ENCODE data around the gene SIGLEC5.
"Not testable (repeated sequence)": the region's sequence is repeated elsewhere in the genome, so short reads cannot be mapped to it uniquely, and the experiment has no call there.

The SIGLEC5 gene

DNA sequence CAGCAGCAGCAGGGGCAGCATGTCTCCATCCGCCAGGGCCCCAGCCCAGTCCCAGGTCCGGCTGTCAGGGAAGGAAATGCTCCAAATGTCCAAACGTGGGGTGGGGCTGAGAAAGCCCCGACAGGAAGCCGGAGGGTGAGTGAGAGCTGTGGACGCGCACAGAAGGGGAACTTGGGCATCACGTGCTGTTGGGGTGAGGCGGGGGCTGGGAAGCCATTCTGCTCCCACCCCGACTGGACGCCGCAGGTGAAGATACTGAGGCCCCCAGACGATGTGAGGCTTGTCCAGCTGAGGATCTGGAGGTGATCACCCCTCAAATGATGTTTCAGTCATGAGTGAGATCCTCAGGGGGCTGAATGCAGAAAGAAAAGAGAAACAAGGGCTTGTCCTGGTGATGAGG lies at the start of gene SIGLEC5:
TSS of gene SIGLEC5 (minus strand) at position 87 of the 400 bp plus-strand sequence. CDS start at position 21, 66 bp downstream.
- not testable (repeated sequence) for H3K27me3 Mint-ChIP-seq (ENCODE audit: low read depth); H3K4me3 Mint-ChIP-seq; H3K4me1 Mint-ChIP-seq (ENCODE audit: low read depth); H3K9me3 Mint-ChIP-seq; H3K27ac Mint-ChIP-seq; H3K36me3 Mint-ChIP-seq (ENCODE audit: low read depth)

DNA sequence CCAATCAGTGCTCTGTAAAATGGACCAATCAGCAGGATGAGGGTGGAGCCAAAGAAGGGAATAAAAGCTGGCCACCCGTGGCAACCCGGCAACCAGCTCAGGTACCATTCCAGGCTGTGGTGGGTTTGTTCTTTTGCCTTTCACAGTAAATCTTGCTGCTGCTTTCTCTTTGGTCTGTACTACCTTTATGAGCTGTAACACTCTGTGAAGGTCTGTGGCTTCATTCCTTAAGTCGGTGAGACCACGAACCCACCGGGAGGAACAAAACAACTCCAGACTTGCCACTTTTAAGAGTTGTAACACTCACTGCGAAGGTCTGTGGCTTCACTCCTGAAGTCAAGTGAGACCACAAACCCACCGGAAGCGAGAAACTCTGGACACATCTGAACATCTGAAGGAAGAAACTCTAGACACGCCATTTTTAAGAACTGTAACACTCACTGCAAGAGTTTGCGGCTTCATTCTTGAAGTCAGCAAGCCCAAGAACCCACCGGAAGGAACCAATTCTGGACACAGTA lies 46.4 kb upstream of the SIGLEC5 start:
- no peak overlapping the region for H3K4me3 Mint-ChIP-seq
- peaks cover 5% of the 10 kb centered on the region for H3K4me1 Mint-ChIP-seq (ENCODE audit: low read depth)
- peaks cover 21% of the 10 kb centered on the region for H3K9me3 Mint-ChIP-seq
- peaks cover 3% of the 10 kb centered on the region for H3K27me3 Mint-ChIP-seq (ENCODE audit: low read depth)
- peak overlapping the region; percentile 72 for H3K27ac Mint-ChIP-seq
- H3K36me3 Mint-ChIP-seq (ENCODE audit: low read depth) = no peaks in the 10 kb centered on the region

GRCh38 chr19:51675911-51676565 lies 45.8 kb upstream of the SIGLEC5 start:
- not testable (repeated sequence) for H3K36me3 Mint-ChIP-seq (ENCODE audit: low read depth); H3K4me3 Mint-ChIP-seq; H3K4me1 Mint-ChIP-seq (ENCODE audit: low read depth); H3K27ac Mint-ChIP-seq; H3K27me3 Mint-ChIP-seq (ENCODE audit: low read depth)
- peaks cover 21% of the 10 kb centered on the region for H3K9me3 Mint-ChIP-seq

- no peaks in the 10 kb centered on the region for H3K4me1 Mint-ChIP-seq (ENCODE audit: low read depth)
- no peak overlapping the region for H3K4me3 Mint-ChIP-seq
- peaks cover 3% of the 10 kb centered on the region for H3K9me3 Mint-ChIP-seq
- H3K27me3 Mint-ChIP-seq (ENCODE audit: low read depth) = peaks cover 12% of the 10 kb centered on the region
- no peak overlapping the region for H3K27ac Mint-ChIP-seq
- H3K36me3 Mint-ChIP-seq (ENCODE audit: low read depth) = no peaks in the 10 kb centered on the region
Measured at GRCh38 chr19:51668216-51668615, 38.0 kb upstream of the SIGLEC5 start.

- Mint-ChIP-seq H3K4me1 (ENCODE audit: low read depth) (no peaks in the 10 kb centered on the region), H3K4me3 (no peak overlapping the region), H3K36me3 (ENCODE audit: low read depth) (no peaks in the 10 kb centered on the region), H3K9me3 (no peaks in the 10 kb centered on the region), H3K27me3 (ENCODE audit: low read depth) (peaks cover 13% of the 10 kb centered on the region), H3K27ac (no peak overlapping the region)
Measured at GRCh38 chr19:51664997-51665396, 34.8 kb upstream of the SIGLEC5 start.

DNA sequence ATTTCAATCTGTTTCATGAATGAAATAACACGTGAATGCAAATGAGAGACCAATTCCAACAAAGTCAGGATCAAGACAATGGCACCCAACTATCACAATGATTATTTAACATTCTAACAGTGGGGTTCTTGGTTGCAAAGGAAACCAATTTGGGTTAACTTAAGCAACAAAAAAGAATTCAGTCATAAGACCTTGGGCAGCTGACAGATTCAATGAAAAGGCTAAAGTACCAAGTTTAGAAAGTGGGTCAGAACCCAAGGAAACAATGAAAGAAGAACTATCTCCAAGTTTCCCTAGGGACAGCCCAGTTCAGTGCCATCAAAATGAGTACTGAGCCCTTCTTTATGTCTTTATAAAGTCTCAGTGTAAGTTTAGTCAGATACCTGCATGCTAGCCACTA lies 33.9 kb upstream of the SIGLEC5 start:
- H3K4me1 Mint-ChIP-seq (ENCODE audit: low read depth) = no peaks in the 10 kb centered on the region
- no peaks in the 10 kb centered on the region for H3K9me3 Mint-ChIP-seq
- peaks cover 13% of the 10 kb centered on the region for H3K27me3 Mint-ChIP-seq (ENCODE audit: low read depth)
- no peak overlapping the region for H3K4me3 Mint-ChIP-seq
- no peaks in the 10 kb centered on the region for H3K36me3 Mint-ChIP-seq (ENCODE audit: low read depth)
- no peak overlapping the region for H3K27ac Mint-ChIP-seq

GRCh38 chr19:51663650-51664049 lies 33.4 kb upstream of the SIGLEC5 start:
- no peak overlapping the region for H3K4me3 Mint-ChIP-seq
- H3K9me3 Mint-ChIP-seq = no peaks in the 10 kb centered on the region
- H3K27ac Mint-ChIP-seq = no peak overlapping the region
- H3K27me3 Mint-ChIP-seq (ENCODE audit: low read depth) = peaks cover 13% of the 10 kb centered on the region
- no peaks in the 10 kb centered on the region for H3K36me3 Mint-ChIP-seq (ENCODE audit: low read depth)
- no peaks in the 10 kb centered on the region for H3K4me1 Mint-ChIP-seq (ENCODE audit: low read depth)

DNA sequence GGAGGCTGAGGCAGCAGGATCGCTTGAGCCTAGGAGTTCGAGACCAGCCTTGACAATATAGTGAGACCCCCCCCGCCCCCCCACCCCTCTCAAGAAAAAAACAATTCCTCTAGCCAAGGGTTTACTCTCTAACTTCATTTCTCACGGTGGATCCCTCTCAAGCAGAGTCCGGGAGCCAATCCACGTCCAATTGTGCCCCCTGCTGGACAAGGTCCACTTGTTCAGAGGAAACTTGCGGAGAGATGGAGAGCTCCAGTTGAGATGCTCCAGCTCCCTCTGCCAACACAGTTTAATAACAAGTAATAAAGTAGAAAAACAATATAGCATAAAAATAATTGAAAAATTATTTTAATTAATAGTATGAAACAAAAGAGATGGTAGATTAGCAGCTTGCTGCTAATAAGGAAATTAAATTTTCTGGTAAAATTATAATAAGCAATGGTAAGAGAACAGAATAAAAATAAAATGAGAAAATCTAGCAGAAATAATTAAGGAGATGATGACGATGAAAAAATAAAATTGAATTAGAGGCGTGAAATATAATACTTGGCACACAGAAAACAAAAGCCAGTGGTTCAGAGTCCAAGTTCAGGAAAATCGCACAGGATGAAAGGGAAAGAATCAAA lies 30.9 kb upstream of the SIGLEC5 start:
- no peak overlapping the region for H3K4me3 Mint-ChIP-seq
- no peaks in the 10 kb centered on the region for H3K9me3 Mint-ChIP-seq
- H3K27ac Mint-ChIP-seq = no peak overlapping the region
- peaks cover 7% of the 10 kb centered on the region for H3K4me1 Mint-ChIP-seq (ENCODE audit: low read depth)
- H3K27me3 Mint-ChIP-seq (ENCODE audit: low read depth) = peaks cover 18% of the 10 kb centered on the region
- no peaks in the 10 kb centered on the region for H3K36me3 Mint-ChIP-seq (ENCODE audit: low read depth)

DNA sequence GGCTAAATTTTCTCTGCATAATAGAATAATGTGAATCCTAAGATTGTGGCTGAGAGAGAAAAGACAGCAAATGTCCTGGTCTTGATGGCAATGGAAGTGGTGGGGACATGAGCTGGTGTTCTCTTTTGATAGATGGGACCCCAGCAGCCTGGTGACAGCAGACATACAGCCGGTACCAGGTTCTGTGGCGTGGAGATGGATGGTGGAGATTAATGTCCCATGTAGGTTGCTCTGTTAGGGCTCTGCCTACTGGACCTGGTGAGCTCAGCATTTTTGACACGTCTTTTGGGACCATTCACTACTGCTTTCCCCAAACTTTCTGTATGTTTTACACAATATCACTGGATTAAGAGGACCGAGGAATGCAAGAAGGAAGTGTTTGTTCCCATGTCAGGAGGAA lies 24.6 kb upstream of the SIGLEC5 start:
- Mint-ChIP-seq H3K4me3 (no peak overlapping the region), H3K9me3 (no peaks in the 10 kb centered on the region), H3K4me1 (ENCODE audit: low read depth) (peaks cover 7% of the 10 kb centered on the region), H3K27ac (no peak overlapping the region), H3K36me3 (ENCODE audit: low read depth) (no peaks in the 10 kb centered on the region), H3K27me3 (ENCODE audit: low read depth) (peaks cover 13% of the 10 kb centered on the region)

GRCh38 chr19:51653162-51653561 lies 23.0 kb upstream of the SIGLEC5 start:
- Mint-ChIP-seq H3K27me3 (ENCODE audit: low read depth) (peaks cover 13% of the 10 kb centered on the region), H3K36me3 (ENCODE audit: low read depth) (no peaks in the 10 kb centered on the region), H3K4me1 (ENCODE audit: low read depth) (peaks cover 7% of the 10 kb centered on the region), H3K4me3 (no peak overlapping the region), H3K9me3 (no peaks in the 10 kb centered on the region), H3K27ac (no peak overlapping the region)

DNA sequence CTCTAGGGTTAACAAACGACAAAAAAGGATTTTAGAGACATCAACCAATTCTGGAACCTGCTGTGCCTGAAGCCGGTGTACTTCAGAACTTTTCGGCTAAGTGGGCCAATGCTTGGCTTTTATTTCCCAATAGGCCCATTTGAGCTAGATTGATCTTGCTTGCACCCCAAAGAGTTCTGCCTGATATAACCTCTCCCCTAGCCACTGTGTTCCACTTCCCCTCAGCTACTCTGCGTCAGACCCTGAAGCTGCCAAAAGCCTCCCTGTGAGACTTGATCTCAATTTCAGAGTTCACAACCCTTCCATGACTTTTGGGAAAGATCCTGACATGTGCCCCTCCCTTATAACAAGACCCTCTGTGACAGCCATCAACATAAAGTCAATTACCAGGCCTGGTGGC lies 22.1 kb upstream of the SIGLEC5 start:
- H3K4me3 Mint-ChIP-seq = no peak overlapping the region

DNA sequence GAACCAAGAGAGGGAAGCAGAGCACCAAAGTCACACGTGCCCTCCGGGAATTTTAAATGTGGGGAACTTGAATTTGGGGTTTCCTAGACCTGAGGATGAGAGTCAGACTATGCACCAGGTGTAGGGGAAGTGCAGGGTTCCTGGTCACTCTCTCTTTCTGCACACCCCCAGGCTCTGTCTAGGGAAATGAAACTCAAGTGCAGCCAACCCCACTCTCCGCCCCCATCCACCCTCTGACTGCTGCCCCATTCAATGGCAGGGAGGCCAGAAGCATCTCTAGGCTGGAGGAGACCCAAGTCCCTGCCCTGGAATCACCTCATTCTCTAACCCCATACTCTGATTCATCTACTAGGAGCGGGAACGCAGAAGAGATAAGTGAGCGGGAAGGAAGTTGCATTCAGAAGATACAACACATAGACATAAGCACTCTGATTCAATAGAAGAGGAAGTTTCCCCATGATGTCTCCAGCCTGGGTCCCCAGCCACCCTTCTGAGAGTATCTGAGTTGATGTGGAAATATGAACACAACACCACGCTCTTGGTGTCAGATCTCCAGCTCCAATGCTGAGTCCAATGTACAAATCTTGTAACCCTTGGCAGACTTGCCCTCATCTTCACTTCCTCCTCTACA lies 21.1 kb upstream of the SIGLEC5 start:
- Mint-ChIP-seq H3K27ac (no peak overlapping the region), H3K36me3 (ENCODE audit: low read depth) (no peaks in the 10 kb centered on the region), H3K4me1 (ENCODE audit: low read depth) (no peaks in the 10 kb centered on the region), H3K4me3 (no peak overlapping the region), H3K9me3 (no peaks in the 10 kb centered on the region), H3K27me3 (ENCODE audit: low read depth) (peaks cover 8% of the 10 kb centered on the region)

More for the DNA sequence above, 22.1 kb upstream of the SIGLEC5 start:
- H3K4me1 Mint-ChIP-seq (ENCODE audit: low read depth) = peaks cover 7% of the 10 kb centered on the region
- H3K27ac Mint-ChIP-seq = no peak overlapping the region
- peaks cover 13% of the 10 kb centered on the region for H3K27me3 Mint-ChIP-seq (ENCODE audit: low read depth)
- H3K36me3 Mint-ChIP-seq (ENCODE audit: low read depth) = no peaks in the 10 kb centered on the region
- no peaks in the 10 kb centered on the region for H3K9me3 Mint-ChIP-seq

- no peak overlapping the region for H3K4me3 Mint-ChIP-seq
- H3K9me3 Mint-ChIP-seq = no peaks in the 10 kb centered on the region
- H3K4me1 Mint-ChIP-seq (ENCODE audit: low read depth) = no peaks in the 10 kb centered on the region
- H3K27ac Mint-ChIP-seq = no peak overlapping the region
- no peaks in the 10 kb centered on the region for H3K36me3 Mint-ChIP-seq (ENCODE audit: low read depth)
- no peaks in the 10 kb centered on the region for H3K27me3 Mint-ChIP-seq (ENCODE audit: low read depth)
Measured at GRCh38 chr19:51647318-51647717, 17.1 kb upstream of the SIGLEC5 start.

DNA sequence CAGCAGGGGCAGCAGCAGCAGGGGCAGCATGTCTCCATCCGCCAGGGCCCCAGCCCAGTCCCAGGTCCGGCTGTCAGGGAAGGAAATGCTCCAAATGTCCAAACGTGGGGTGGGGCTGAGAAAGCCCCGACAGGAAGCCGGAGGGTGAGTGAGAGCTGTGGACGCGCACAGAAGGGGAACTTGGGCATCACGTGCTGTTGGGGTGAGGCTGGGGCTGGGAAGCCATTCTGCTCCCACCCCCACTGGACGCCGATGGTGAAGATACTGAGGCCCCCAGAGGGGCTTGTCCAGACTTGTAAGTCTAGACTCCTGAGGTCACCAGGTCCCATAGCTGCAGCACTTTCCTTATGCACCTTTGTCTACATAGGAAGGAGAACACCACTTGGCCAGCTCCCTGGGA lies 16.5 kb upstream of the SIGLEC5 start, which contains the start of gene SIGLEC14:
TSS of gene SIGLEC14 (minus strand) at position 96 of the 400 bp plus-strand sequence. CDS start at position 30, 66 bp downstream.
- not testable (repeated sequence) for H3K27ac Mint-ChIP-seq; H3K36me3 Mint-ChIP-seq (ENCODE audit: low read depth); H3K9me3 Mint-ChIP-seq; H3K4me1 Mint-ChIP-seq (ENCODE audit: low read depth); H3K4me3 Mint-ChIP-seq; H3K27me3 Mint-ChIP-seq (ENCODE audit: low read depth)

Measured in T-helper 1 cell treated with Interleukin-12 subunit alpha and Interleukin-12 subunit beta and Interleukin-4 antibody, amounts not matched to agents 30 μg/mL and 1 μg/mL, for 36 hours (primary cell).